Measurements from ENCODE around the gene ARHGAP15. TPM values are rescaled to one million over a fixed set of nuclear protein-coding genes. Genes with fewer than 3 reads are reported as not detected.

The ARHGAP15 gene
- total RNA-seq, 2 experiments from 2014 or later: 71.3 to 72.8 TPM

DNA sequence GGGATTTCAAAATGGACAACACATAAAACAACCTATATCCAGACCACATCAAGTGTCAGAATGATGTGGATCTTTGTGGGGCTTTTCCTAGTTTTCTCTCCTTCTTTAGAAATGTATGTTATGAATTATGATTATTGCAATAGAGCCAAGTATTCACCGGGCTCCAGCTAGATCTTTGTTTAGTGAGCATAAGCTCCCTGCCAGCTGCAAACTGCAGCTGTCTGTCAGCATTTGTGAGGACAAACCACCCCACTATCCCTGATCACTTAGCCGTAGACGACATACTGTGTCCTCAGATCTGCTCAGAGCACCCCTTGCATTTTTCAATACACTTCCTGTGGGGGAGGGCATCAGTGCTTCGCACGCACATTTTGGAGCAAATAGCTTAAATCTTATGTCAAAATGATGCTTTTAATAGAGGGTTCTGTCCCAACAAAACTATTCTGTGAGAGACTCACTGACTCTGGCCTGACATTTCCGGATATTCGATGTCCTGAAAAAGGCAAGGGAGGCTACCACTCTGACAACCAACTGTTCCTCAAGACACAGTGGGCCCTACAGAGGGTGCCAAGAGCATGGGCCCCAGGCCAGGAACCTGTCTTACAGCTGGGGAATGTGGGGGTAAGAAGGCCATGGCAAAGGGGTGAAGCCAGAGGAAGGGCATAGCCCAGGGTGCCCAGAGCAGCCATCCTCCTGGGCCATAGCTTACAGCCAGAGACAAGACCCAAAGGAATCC, 346.0 kb downstream of the ARHGAP15 start:
- DNase-seq: no peak
- Mint-ChIP-seq H3K9me3 (no peaks in the 10 kb centered on the region), H3K27me3 (no peaks in the 10 kb centered on the region), H3K27ac (no peak overlapping the region), H3K36me3 (ENCODE audit: low read depth) (peaks cover 17% of the 10 kb centered on the region), H3K4me1 (ENCODE audit: low read depth) (peaks cover 45% of the 10 kb centered on the region), H3K4me3 (no peak overlapping the region)
- intact Hi-C loops (cut with micrococcal nuclease): no loop called here
- ChIA-PET CTCF (interaction anchor here (1.0 kb wide), 1 partner anchor 441 kb away, joined by 3 read pairs; no protein-coding TSS in a partner anchor), POLR2A (interaction anchor here (0.6 kb wide), 1 partner anchor 524 kb away, joined by 3 read pairs; no protein-coding TSS in a partner anchor)
- TF ChIP-seq, protein P1, sequence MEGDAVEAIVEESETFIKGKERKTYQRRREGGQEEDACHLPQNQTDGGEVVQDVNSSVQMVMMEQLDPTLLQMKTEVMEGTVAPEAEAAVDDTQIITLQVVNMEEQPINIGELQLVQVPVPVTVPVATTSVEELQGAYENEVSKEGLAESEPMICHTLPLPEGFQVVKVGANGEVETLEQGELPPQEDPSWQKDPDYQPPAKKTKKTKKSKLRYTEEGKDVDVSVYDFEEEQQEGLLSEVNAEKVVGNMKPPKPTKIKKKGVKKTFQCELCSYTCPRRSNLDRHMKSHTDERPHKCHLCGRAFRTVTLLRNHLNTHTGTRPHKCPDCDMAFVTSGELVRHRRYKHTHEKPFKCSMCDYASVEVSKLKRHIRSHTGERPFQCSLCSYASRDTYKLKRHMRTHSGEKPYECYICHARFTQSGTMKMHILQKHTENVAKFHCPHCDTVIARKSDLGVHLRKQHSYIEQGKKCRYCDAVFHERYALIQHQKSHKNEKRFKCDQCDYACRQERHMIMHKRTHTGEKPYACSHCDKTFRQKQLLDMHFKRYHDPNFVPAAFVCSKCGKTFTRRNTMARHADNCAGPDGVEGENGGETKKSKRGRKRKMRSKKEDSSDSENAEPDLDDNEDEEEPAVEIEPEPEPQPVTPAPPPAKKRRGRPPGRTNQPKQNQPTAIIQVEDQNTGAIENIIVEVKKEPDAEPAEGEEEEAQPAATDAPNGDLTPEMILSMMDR (IDR thresholded peaks at IDR 0.05): no peak
- ATAC-seq: no peak

DNA sequence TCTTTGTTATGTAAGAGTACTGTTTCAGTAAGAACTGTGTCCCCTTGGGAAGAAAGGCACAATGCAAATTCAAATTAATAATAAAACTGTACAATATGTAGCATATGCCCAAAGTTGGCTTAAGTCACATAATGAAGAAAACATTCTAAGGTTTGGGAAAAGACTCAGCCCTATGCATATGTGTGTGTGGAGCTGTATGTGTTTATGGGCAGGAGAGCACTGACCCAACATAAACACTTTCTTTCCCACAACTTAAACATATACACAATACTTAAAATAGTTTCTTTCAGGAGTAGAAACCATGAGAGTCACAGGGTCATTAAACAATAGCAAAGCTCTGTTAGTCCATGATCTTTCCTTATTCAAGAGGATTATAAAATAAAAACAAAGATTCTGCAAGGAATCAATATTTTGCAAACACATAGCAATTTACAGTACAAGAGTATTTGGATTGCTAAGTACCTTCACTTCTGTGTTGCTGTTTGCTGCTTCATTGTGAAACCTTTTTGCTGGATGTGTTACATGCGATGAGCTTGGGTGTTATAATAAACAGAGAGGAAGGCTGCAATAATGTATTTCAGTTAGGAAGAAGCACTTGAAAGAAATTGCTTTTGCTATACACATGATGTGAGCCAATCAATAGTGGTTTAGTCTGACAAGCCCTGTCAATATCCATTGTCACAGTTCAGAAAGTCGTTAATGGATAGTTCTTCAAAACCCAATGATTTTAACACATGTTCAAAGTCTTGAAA, 347.3 kb downstream of the ARHGAP15 start:
- peaks cover 50% of the 10 kb centered on the region for H3K4me1 Mint-ChIP-seq (ENCODE audit: low read depth)
- H3K36me3 Mint-ChIP-seq (ENCODE audit: low read depth): peaks cover 15% of the 10 kb centered on the region
- CTCF ChIA-PET: no interaction called here
- intact Hi-C loops (cut with micrococcal nuclease): no loop called here
- ATAC-seq: no peak
- H3K9me3 Mint-ChIP-seq: no peaks in the 10 kb centered on the region
- no peak overlapping the region for H3K27ac Mint-ChIP-seq
- POLR2A ChIA-PET: interaction anchor here (0.6 kb wide), 1 partner anchor 1008 kb away, joined by 3 read pairs; no protein-coding TSS in a partner anchor
- TF ChIP-seq, protein P1 (IDR thresholded peaks at IDR 0.05): no peak
- no peak for DNase-seq
- H3K27me3 Mint-ChIP-seq: no peaks in the 10 kb centered on the region
- no peak overlapping the region for H3K4me3 Mint-ChIP-seq

DNA sequence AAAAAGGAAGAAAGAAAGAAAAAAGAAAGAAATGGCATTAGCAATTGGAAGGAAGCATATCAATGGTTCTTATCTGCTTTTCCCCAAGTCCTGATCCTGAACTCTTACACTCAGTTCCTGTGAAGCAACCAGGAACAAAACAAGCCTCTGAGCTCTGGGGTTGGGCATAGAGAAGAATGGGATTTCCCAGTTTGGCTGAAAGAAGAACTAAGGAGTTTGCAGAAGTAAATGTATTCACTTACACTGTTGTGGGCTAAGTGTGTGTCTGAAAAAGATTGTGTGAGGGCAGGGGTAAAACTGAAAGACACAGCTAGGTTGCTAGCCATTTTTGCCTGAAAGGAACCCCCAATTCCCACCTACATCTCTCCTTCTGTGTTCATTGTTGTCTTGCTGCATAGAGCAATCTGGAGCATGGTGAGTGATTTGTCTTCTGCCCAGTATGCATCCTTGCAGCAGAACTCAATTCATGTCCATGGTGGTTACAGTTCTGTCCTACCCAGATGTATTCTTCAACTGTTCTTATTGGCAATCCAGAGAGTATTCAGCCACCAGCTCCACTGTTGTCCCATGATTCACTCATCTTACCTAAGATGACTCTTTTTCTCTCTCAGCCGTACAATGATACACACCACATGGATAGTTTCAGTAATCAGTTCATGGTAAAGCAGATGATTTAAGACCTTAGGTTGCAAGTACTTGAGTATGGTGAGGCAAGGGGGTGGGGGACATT, 348.7 kb downstream of the ARHGAP15 start:
- DNase-seq (no peak), ATAC-seq (peak; percentile 71)
- intact Hi-C loops (cut with micrococcal nuclease): no loop called here
- peaks cover 52% of the 10 kb centered on the region for H3K4me1 Mint-ChIP-seq (ENCODE audit: low read depth)
- H3K27ac Mint-ChIP-seq: no peak overlapping the region
- no peak overlapping the region for H3K4me3 Mint-ChIP-seq
- H3K9me3 Mint-ChIP-seq: no peaks in the 10 kb centered on the region
- TF ChIP-seq, protein P1 (IDR thresholded peaks at IDR 0.05): no peak
- POLR2A ChIA-PET: interaction anchor here (0.5 kb wide), 1 partner anchor 20 kb away, joined by 3 read pairs; no protein-coding TSS in a partner anchor
- CTCF ChIA-PET: interaction anchor here (0.8 kb wide), 1 partner anchor 9 kb away, joined by 3 read pairs; no protein-coding TSS in a partner anchor
- H3K36me3 Mint-ChIP-seq (ENCODE audit: low read depth): peaks cover 12% of the 10 kb centered on the region
- no peaks in the 10 kb centered on the region for H3K27me3 Mint-ChIP-seq

DNA sequence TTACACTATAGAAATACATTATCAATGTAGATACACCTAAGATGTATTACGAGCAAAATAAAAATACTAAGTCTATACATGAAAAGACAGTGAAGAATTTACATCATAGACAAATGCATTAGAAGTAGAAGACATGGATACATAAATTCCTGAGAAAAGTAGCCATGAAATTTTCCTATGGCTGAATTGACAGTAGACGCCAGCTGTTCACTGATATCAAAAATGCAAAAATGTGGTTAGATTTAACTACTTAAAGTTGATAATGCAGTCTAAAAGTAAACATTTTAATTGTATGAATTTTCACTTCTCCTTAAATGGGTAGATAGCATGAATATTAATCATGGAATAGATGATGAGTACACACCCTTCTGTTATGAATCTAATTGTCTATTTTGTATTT, 350.9 kb downstream of the ARHGAP15 start:
- TF ChIP-seq, protein P1 (IDR thresholded peaks at IDR 0.05): no peak
- DNase-seq (no peak), ATAC-seq (no peak)
- no peaks in the 10 kb centered on the region for H3K27me3 Mint-ChIP-seq
- POLR2A ChIA-PET: no interaction called here
- H3K36me3 Mint-ChIP-seq (ENCODE audit: low read depth): peaks cover 9% of the 10 kb centered on the region
- CTCF ChIA-PET: no interaction called here
- intact Hi-C loops (cut with micrococcal nuclease): no loop called here
- no peaks in the 10 kb centered on the region for H3K9me3 Mint-ChIP-seq
- no peak overlapping the region for H3K4me3 Mint-ChIP-seq
- peaks cover 42% of the 10 kb centered on the region for H3K4me1 Mint-ChIP-seq (ENCODE audit: low read depth)
- H3K27ac Mint-ChIP-seq: no peak overlapping the region
